ENCODE data around the gene CFAP221. TPM values are rescaled to one million over a fixed set of nuclear protein-coding genes. Genes with fewer than 3 reads are reported as not detected.

The CFAP221 gene
- total RNA-seq, 1 experiment from 2014 or later: 0.20 TPM

- H2BK5ac ChIP-seq (ENCODE audit: insufficient read length, low read length): no peak overlapping the region
- no peak overlapping the region for H3T11ph ChIP-seq (ENCODE audit: low read length)
- H3K79me2 ChIP-seq (ENCODE audit: insufficient read depth, low read length): no peaks in the 10 kb centered on the region
- TF ChIP-seq CTCF (conservative IDR thresholded peaks at IDR 0.05): peak; percentile 69
- no peaks in the 10 kb centered on the region for H3K4me1 ChIP-seq (ENCODE audit: insufficient read depth, low read length)
- no peak overlapping the region for H3K56ac ChIP-seq (ENCODE audit: insufficient read length, low read depth, low read length)
- H4K91ac ChIP-seq (ENCODE audit: insufficient read length, low read depth, low read length): no peak overlapping the region
- H3K9me3 Mint-ChIP-seq: peaks cover 11 to 13% of the 10 kb centered on the region in 2 experiments
- H2BK12ac ChIP-seq (ENCODE audit: insufficient read length, low read depth, low read length): no peak overlapping the region
- no peak overlapping the region for H3K9ac ChIP-seq (ENCODE audit: extremely low read depth, insufficient read length, low read length)
- H3K4me2 ChIP-seq (ENCODE audit: insufficient read depth, insufficient read length, low read length): no peak overlapping the region
- H4K20me1 ChIP-seq (ENCODE audit: control insufficient read depth, insufficient read depth, insufficient read length): no peaks in the 10 kb centered on the region
- H3K27ac Mint-ChIP-seq: peak overlapping the region in 1 of 3 experiments; percentile 6; a peak in 1 of 7 replicates
- H2AFZ ChIP-seq (ENCODE audit: low read length): peak overlapping the region; percentile 93
- WGBS (ENCODE audit: extremely low coverage, insufficient read length, low lambda C conversion rate): no CpG with 5 or more reads among the region's 3 CpGs
- H3K79me1 ChIP-seq (ENCODE audit: insufficient read depth, low read depth, low read length, poor library complexity, severe bottlenecking): no peaks in the 10 kb centered on the region
- H2AK5ac ChIP-seq (ENCODE audit: insufficient read length, low read length): no peak overlapping the region
- H3K23ac ChIP-seq (ENCODE audit: insufficient read length, low read depth, low read length): no peak overlapping the region
- H3K14ac ChIP-seq (ENCODE audit: insufficient read depth, low read length): no peak overlapping the region
- H3K4ac ChIP-seq (ENCODE audit: low read depth, low read length): no peak overlapping the region
- no peak overlapping the region for H3K4me3 Mint-ChIP-seq
- H3K23me2 ChIP-seq (ENCODE audit: insufficient read length, low read depth, low read length, poor library complexity, severe bottlenecking): no peaks in the 10 kb centered on the region
- H3K9me3 ChIP-seq (ENCODE audit: control insufficient read depth, low read depth, low read length): no peaks in the 10 kb centered on the region
- no peaks in the 10 kb centered on the region for H3K27me3 ChIP-seq (ENCODE audit: insufficient read depth, low read length)
- peaks cover 3 to 12% (median 4%) of the 10 kb centered on the region in 3 experiments; a peak in 6 of 7 replicates for H3K36me3 Mint-ChIP-seq (ENCODE audit: insufficient read depth in 1 of 3, low read depth in 3 of 3)
- DNase-seq: no peak
- no peak overlapping the region for H3K18ac ChIP-seq (ENCODE audit: insufficient read length, low read depth, low read length)
- no peak overlapping the region for H2BK120ac ChIP-seq (ENCODE audit: low read depth, low read length, poor library complexity, severe bottlenecking)
- H4K5ac ChIP-seq (ENCODE audit: insufficient read length, low read depth, low read length): no peak overlapping the region
- no peak overlapping the region for H4K8ac ChIP-seq (replicated peaks; ENCODE audit: insufficient read length, low read depth, low read length)
- H2BK20ac ChIP-seq (ENCODE audit: low read depth, low read length, poor library complexity, severe bottlenecking): no peak overlapping the region
- no peak overlapping the region for H3K27ac ChIP-seq (ENCODE audit: insufficient read length, low read depth, low read length)
- H2BK15ac ChIP-seq (ENCODE audit: low read depth, low read length): no peak overlapping the region
- H3K4me1 Mint-ChIP-seq: peaks cover 30 to 35% of the 10 kb centered on the region in 2 experiments
- peaks cover 13% of the 10 kb centered on the region for H3K27me3 Mint-ChIP-seq (ENCODE audit: low read depth)
Measured at GRCh38 chr2:119531292-119531691, 13.0 kb upstream of the CFAP221 start.

Measured in H9 (cell line).